K562 (cell line): ENCODE data around the gene CMTM8. TPM values are rescaled to one million over a fixed set of nuclear protein-coding genes. Genes with fewer than 3 reads are reported as not detected.

Experiments used
- ATAC-seq: fragments of 200-7000 bp; cut with Tn5 transposase; 3 replicates; pipeline ENCODE4 v1.9.1; 2020; ENCODE audit warnings: moderate library complexity
- BruUV-seq: library from RNA; stranded (reverse); fragments of 400-500 nt; replicated peaks from 2 replicates; lab custom pipeline; 2021; lab: Mats Ljungman, UMichigan
- CTCF ChIA-PET: fragments of 300-600 bp; formaldehyde crosslinking; extraction: SDS; loops from one replicate; lab custom pipeline; 2021; ENCODE audit warnings: low intra/inter-chr PET ratio; lab: Yijun Ruan, JAX
- POLR2A ChIA-PET: fragments of 300-600, 350-650 bp; sonication (Branson Sonifier 250); formaldehyde crosslinking; extraction: SDS; loops from one replicate; lab custom pipeline; 2021; ENCODE audit warnings: antibody characterized with exemption, inconsistent platforms; lab: Yijun Ruan, JAX
- DNase-seq, 4 experiments: peaks; one replicate each; pipeline versions ENCODE4 v3.0.0 to v3.0.0-alpha.2; 2011 to 2018; ENCODE audit warnings: low spot score in 3 of 4, mixed read lengths in 3 of 4; ENCODE audit errors: extremely low read depth in 1 of 4
- FAIRE-seq: peaks from 2 replicates; lab custom pipeline; 2011; peaks lifted over from hg19 to GRCh38; lab: Jason Lieb, UNC
- H2AFZ ChIP-seq: 2 replicates; pipeline ENCODE4 v1.6.0; 2011; ENCODE audit warnings: low read depth, low read length, control low read depth, inconsistent platforms
- H3K27ac ChIP-seq: fragments of 200-600 bp; 3 replicates; pipeline ENCODE4 v1.8.0; 2011; ENCODE audit warnings: low read depth, mild to moderate bottlenecking, control low read depth, inconsistent platforms, low read length, moderate library complexity, mixed read lengths; ENCODE audit errors: extremely low read depth
- H3K27me3 ChIP-seq, 2 experiments: fragments of 300-600 bp in 1 of 2; 2 replicates in 1 of 2; 3 replicates in 1 of 2; pipeline versions ENCODE4 v1.6.0 to v1.8.0; 2011; ENCODE audit warnings: inconsistent platforms in 2 of 2, low read length in 2 of 2, mild to moderate bottlenecking in 1 of 2, mixed read lengths in 1 of 2, moderate library complexity in 1 of 2; ENCODE audit not compliant: control insufficient read depth in 2 of 2, insufficient read depth in 2 of 2
- H3K36me3 ChIP-seq: fragments of 300-600 bp; 3 replicates; pipeline ENCODE4 v1.8.0; 2011; ENCODE audit warnings: mild to moderate bottlenecking, low read length, inconsistent platforms; ENCODE audit not compliant: control insufficient read depth, insufficient read depth
- H3K4me1 ChIP-seq, 2 experiments: fragments of 200-600 bp in 1 of 2; replicated peaks in 1 of 2; 2 replicates in 1 of 2; 3 replicates in 1 of 2; pipeline versions ENCODE4 v1.5.1 to v1.8.0; 2011; ENCODE audit warnings: inconsistent platforms in 2 of 2, low read length in 2 of 2, mild to moderate bottlenecking in 1 of 2, mixed read lengths in 1 of 2, moderate library complexity in 1 of 2; ENCODE audit not compliant: control insufficient read depth in 2 of 2, insufficient read depth in 2 of 2
- H3K4me2 ChIP-seq: 2 replicates; pipeline ENCODE4 v1.6.1; 2011; ENCODE audit warnings: low read length, control low read depth, inconsistent platforms, mixed read lengths; ENCODE audit not compliant: insufficient read depth
- H3K4me3 ChIP-seq: fragments of 200-600 bp; sonication (generic), shearing (Covaris generic); 2 replicates; pipeline ENCODE4 v1.5.1; 2016; ENCODE audit warnings: control low read depth, inconsistent platforms
- H3K79me2 ChIP-seq: fragments of 200-600 bp; 3 replicates; pipeline ENCODE4 v1.8.0; 2011; ENCODE audit warnings: low read length, inconsistent platforms; ENCODE audit not compliant: control insufficient read depth, insufficient read depth
- H3K9ac ChIP-seq, 2 experiments: 2 replicates each; pipeline versions ENCODE4 v1.6.0 to v1.6.1; 2011; ENCODE audit warnings: low read depth in 2 of 2, low read length in 2 of 2, control low read depth in 1 of 2, inconsistent platforms in 1 of 2, mild to moderate bottlenecking in 1 of 2, mixed read lengths in 1 of 2; ENCODE audit not compliant: insufficient read depth in 1 of 2
- H3K9me1 ChIP-seq: one replicate; pipeline ENCODE4 v1.6.0; 2011; ENCODE audit warnings: inconsistent platforms, mild to moderate bottlenecking, low read length, moderate library complexity; ENCODE audit not compliant: control insufficient read depth, insufficient read depth
- H3K9me3 ChIP-seq: replicated peaks from 2 replicates; pipeline ENCODE4 v1.5.1; 2011; ENCODE audit warnings: low read depth, low read length, inconsistent platforms; ENCODE audit not compliant: control insufficient read depth, insufficient read depth
- H4K20me1 ChIP-seq: replicated peaks from 2 replicates; pipeline ENCODE4 v1.6.1; 2011; ENCODE audit warnings: low read length, inconsistent platforms, mixed read lengths; ENCODE audit not compliant: control insufficient read depth, insufficient read depth
- ASH1L ChIP-seq: fragments of 450-650 bp; IDR thresholded peaks from 2 replicates; pipeline ENCODE4 v1.6.1; 2018; ENCODE audit warnings: borderline replicate concordance, mild to moderate bottlenecking, low read depth; ENCODE audit not compliant: partially characterized antibody
- CBX8 ChIP-seq: fragments of 200-600 bp; sonication (generic); IDR thresholded peaks from 2 replicates; pipeline ENCODE4 v1.6.1; 2012; ENCODE audit warnings: borderline replicate concordance, mixed run types, low read depth, mild to moderate bottlenecking, moderate library complexity, mixed read lengths, low read length, control low read depth, inconsistent platforms; ENCODE audit not compliant: poor library complexity, severe bottlenecking; ENCODE audit errors: extremely low read depth
- CREB1 ChIP-seq, 2 experiments: sonication (generic) in 1 of 2; formaldehyde crosslinking in 1 of 2; IDR thresholded peaks; 2 replicates each; pipeline versions ENCODE4 v1.6.1 to v1.8.0; 2012 to 2022; ENCODE audit warnings: inconsistent platforms in 1 of 2, mild to moderate bottlenecking in 1 of 2, missing genetic modification reagents in 1 of 2, moderate library complexity in 1 of 2
- CREB3 ChIP-seq: fragments of 450-650 bp; conservative IDR thresholded peaks from 2 replicates; pipeline ENCODE4 v1.6.1; 2016; ENCODE audit warnings: missing genetic modification characterization, low read depth, mild to moderate bottlenecking, missing compliant biosample characterization, moderate library complexity
- E2F4 ChIP-seq: sonication (generic); formaldehyde crosslinking; IDR thresholded peaks from 2 replicates; pipeline ENCODE4 v1.8.0; 2022; ENCODE audit warnings: mild to moderate bottlenecking, low read depth, missing genetic modification reagents
- GTF2F1 ChIP-seq: IDR thresholded peaks from 2 replicates; pipeline ENCODE4 v1.6.1; 2011; ENCODE audit warnings: low read depth, low read length, improper control_type of control experiment
- IRF2 ChIP-seq: sonication (generic); formaldehyde crosslinking; IDR thresholded peaks from 2 replicates; pipeline ENCODE4 v1.8.1; 2022; ENCODE audit warnings: mild to moderate bottlenecking, missing genetic modification reagents
- MLX ChIP-seq, 2 experiments: fragments of 450-650 bp in 1 of 2; sonication (generic) in 1 of 2; formaldehyde crosslinking; conservative IDR thresholded peaks; 2 replicates each; pipeline versions ENCODE4 v1.4.0 to v1.8.1; 2020 to 2022; ENCODE audit warnings: mild to moderate bottlenecking in 1 of 2, missing genetic modification reagents in 1 of 2
- PHF20 ChIP-seq: fragments of 450-650 bp; IDR thresholded peaks from 2 replicates; pipeline ENCODE4 v1.6.1; 2018; ENCODE audit not compliant: partially characterized antibody
- PTTG1 ChIP-seq: fragments of 450-650 bp; IDR thresholded peaks from 2 replicates; pipeline ENCODE4 v1.6.1; 2016; ENCODE audit warnings: low read depth, mild to moderate bottlenecking, missing genetic modification characterization, missing compliant biosample characterization
- TOE1 ChIP-seq, 2 experiments: fragments of 450-650 bp in 1 of 2; sonication (generic) in 1 of 2; formaldehyde crosslinking in 1 of 2; IDR thresholded peaks; 2 replicates each; pipeline versions ENCODE4 v1.7.1 to v1.8.0; 2016 to 2022; ENCODE audit warnings: borderline replicate concordance in 2 of 2, mild to moderate bottlenecking in 2 of 2, antibody characterized with exemption in 1 of 2, inconsistent platforms in 1 of 2, low read depth in 1 of 2, missing genetic modification reagents in 1 of 2, moderate library complexity in 1 of 2
- ZC3H8 ChIP-seq: fragments of 450-650 bp; IDR thresholded peaks from 2 replicates; pipeline ENCODE4 v1.6.1; 2017
- ZNF586 ChIP-seq: fragments of 450-650 bp; formaldehyde crosslinking; conservative IDR thresholded peaks from 2 replicates; pipeline ENCODE4 v1.4.0; 2020; ENCODE audit warnings: mild to moderate bottlenecking, moderate library complexity
- ZNF77 ChIP-seq: fragments of 250-450 bp; sonication (Bioruptor Pico); IDR thresholded peaks from 2 replicates; pipeline ENCODE4 v1.5.0; 2020
- WGBS: fragments of 100-300 bp; shearing (Covaris generic); methylation state at CpG from one replicate; pipeline ENCODE4 v1.1.6; 2016; ENCODE audit warnings: low coverage, mixed read lengths; ENCODE audit not compliant: insufficient coverage; ENCODE audit errors: missing lambda C conversion rate; 5-methylcytosine and 5-hydroxymethylcytosine counted together
- in situ Hi-C: fragments of 300-500 bp; cut with MboI; formaldehyde crosslinking; loops from 4 replicates; pipeline ENCODE4 v1.15.0; 2018; ENCODE audit warnings: inconsistent platforms, mixed read lengths
- intact Hi-C: fragments of 100-400 bp; cut with micrococcal nuclease; formaldehyde crosslinking; loops from 2 replicates; pipeline ENCODE4 v1.14.2; 2022
- polyA plus RNA-seq, 8 experiments: library from polyadenylated mRNA; depleted of rRNA in 4 of 8; stranded (reverse) in 5 of 8; unstranded in 3 of 8; fragments of >200 nt; fragmentation: Nextera tagmentation in 2 of 8; fragmentation: Illumina TruSeq in 1 of 8; extraction: Ambion mirVana in 2 of 8; extraction: Trizol in 1 of 8; gene quantifications; 2 replicates each; pipeline versions ENCODE4 v1.2.1 to v1.2.3, GENCODE V29; 2011 to 2014; ENCODE audit warnings: inconsistent platforms in 1 of 8, missing spikeins in 1 of 8
- total RNA-seq, 7 experiments: library from RNA; depleted of rRNA in 6 of 7; stranded (reverse); fragments of >200 nt in 6 of 7; fragmentation: Illumina TruSeq in 2 of 7; extraction: Trizol in 2 of 7; gene quantifications; 2 replicates each; pipeline versions ENCODE4 v1.2.1 to v1.2.3, GENCODE V29; 2011 to 2021; ENCODE audit warnings: low replicate concordance in 1 of 7
- TF ChIP-seq, protein P1 (sequence below): IDR thresholded peaks from 2 replicates; pipeline ENCODE4 v1.6.1; 2012; ENCODE audit warnings: low read depth, low read length, improper control_type of control experiment, borderline replicate concordance

The CMTM8 gene
- total and polyA plus RNA-seq, 9 of the 15 experiments (the other 6 are each of a cell fraction or from before 2014, with no cell fraction given), result not detected

DNA sequence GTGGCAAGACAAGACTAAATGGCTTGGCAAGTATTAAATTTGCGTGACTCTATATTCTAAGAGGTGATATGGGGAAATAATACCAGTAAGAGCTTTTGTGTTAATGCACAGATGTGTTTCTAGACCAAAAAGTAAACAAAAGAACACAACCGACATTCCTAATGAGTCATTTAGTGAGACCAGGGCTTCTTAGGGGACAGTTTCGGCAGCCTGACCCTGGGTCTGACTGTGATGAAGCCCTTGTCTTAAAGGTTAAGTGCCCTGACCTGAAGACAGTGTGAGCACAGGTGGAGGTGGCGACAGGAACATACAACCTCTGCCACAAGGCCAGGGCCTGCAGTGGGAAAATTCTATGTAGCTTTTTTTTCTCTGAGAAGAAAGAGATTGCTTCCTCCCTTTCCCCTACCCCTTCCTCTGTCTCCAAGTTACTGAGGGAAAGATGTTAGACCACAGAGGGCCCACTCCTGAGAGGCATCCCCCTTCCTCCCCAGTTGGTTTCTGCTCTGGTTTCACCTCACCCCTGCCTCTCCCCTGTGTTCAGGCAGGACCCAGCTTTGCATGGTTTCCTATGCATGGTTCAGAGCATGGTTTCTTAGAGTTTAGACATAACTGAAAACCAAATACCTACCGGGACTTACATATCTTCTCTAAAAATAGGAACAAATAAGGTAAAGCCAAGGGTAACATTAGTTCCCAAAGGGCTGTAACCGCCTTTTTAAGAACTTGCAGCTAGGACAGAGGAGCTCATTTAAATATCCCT, 128.3 kb downstream of the CMTM8 start:
- Histone ChIP-seq H3K27ac (no peak overlapping the region), H3K9ac (no peak overlapping the region), H3K9me3 (no peaks in the 10 kb centered on the region), H3K4me1 (no peaks in the 10 kb centered on the region), H3K4me2 (no peak overlapping the region), H4K20me1 (no peaks in the 10 kb centered on the region), H3K27me3 (peaks cover 52 to 59% of the 10 kb centered on the region in 2 experiments), H3K36me3 (no peaks in the 10 kb centered on the region), H2AFZ (no peak overlapping the region), H3K9me1 (no peaks in the 10 kb centered on the region), H3K79me2 (no peaks in the 10 kb centered on the region), H3K4me3 (no peak overlapping the region)
- ATAC-seq (no peak), DNase-seq (no peak), FAIRE-seq (no peak)
- TF ChIP-seq ASH1L, result no peak
- no peak for TF ChIP-seq ZNF586
- no peak for TF ChIP-seq PHF20
- no peak for TF ChIP-seq CREB3 (tag)
- TF ChIP-seq, protein P1, sequence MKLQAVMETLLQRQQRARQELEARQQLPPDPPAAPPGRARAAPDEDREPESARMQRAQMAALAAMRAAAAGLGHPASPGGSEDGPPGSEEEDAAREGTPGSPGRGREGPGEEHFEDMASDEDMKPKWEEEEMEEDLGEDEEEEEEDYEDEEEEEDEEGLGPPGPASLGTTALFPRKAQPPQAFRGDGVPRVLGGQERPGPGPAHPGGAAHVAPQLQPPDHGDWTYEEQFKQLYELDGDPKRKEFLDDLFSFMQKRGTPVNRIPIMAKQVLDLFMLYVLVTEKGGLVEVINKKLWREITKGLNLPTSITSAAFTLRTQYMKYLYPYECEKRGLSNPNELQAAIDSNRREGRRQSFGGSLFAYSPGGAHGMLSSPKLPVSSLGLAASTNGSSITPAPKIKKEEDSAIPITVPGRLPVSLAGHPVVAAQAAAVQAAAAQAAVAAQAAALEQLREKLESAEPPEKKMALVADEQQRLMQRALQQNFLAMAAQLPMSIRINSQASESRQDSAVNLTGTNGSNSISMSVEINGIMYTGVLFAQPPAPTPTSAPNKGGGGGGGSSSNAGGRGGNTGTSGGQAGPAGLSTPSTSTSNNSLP, result no peak
- TF ChIP-seq ZNF77 (CRISPR knock-in tag), result no peak
- TF ChIP-seq GTF2F1, result no peak
- TF ChIP-seq IRF2 (CRISPR knock-in tag), result no peak
- TF ChIP-seq MLX (CRISPR knock-in tag; conservative IDR thresholded peaks at IDR 0.05), result no peak
- TF ChIP-seq PTTG1 (tag), result no peak
- TF ChIP-seq CREB1 (IDR thresholded peaks at IDR 0.05), result no peak
- no peak for TF ChIP-seq CREB1 (CRISPR knock-in tag; IDR thresholded peaks at IDR 0.05)
- TF ChIP-seq E2F4, result no peak
- no peak for TF ChIP-seq CBX8
- TF ChIP-seq ZC3H8, result no peak
- no peak for TF ChIP-seq TOE1 (IDR thresholded peaks at IDR 0.05; ENCODE audit: borderline replicate concordance)
- no peak for TF ChIP-seq TOE1 (CRISPR knock-in tag; IDR thresholded peaks at IDR 0.05; ENCODE audit: borderline replicate concordance, low read depth)
- CTCF ChIA-PET, result no interaction called here
- 2% methylated on average over 6 of the region's 6 CpGs for WGBS
- POLR2A ChIA-PET, result interaction anchor here (0.6 kb wide), 3 partner anchors 62 to 308 kb away, joined by 3 to 4 read pairs (median 4); no protein-coding TSS in a partner anchor
- intact Hi-C loops, result no loop called here
- in situ Hi-C loops, result no loop called here
- no TSS peak for BruUV-seq
